ENCODE results near the gene ADGRD1. TPM values are rescaled to one million over a fixed set of nuclear protein-coding genes. Genes with fewer than 3 reads are reported as not detected.

Gene ADGRD1
- total RNA-seq, 1 donor from 2014 or later, result 83.6 TPM

DNA sequence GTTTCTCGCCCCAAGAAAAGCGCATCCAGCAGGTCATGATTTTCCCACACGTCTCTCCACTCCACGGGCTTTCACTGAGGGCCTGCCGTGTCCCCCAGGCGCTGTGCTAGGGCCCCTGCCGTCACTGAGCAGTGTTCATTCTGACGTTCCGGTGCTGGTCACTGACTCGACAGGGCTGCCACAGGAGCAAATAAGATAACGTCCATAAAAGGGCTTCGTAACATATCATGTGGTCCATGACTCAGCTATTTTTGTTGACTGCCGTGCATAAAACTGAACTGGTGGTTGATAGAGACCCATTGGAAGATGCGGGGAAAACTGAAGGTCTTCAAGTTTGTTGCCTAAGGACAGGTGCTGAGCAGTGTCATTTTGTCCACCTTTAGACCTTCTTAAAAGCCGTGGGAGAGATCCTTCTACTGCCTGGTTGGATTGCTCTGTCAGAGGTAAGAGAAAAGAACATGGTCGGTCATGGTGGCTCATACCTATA is 46.3 kb downstream of the ADGRD1 start:
- DNase-seq, result no peak
- intact Hi-C loops (cut with micrococcal nuclease), result no loop called here

DNA sequence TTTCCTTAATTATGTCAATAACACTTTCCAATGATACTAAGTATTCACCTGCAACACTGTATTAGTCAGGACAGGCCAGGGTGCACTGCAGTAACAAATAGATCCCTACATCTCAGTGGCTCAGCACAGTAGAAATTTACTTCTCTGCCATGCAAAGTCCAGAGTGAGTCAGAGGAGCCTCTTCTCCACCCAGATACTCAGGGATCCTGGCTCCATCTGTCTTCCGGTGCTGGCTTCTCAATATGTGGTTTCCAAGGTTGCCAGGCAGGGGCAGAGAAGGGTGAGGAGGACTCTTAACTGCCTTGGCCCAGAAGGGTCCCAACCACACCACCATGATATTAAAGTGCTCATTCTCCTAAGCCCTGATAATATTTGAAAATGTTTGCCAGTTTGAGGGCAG is 47.8 kb downstream of the ADGRD1 start:
- no peak for ATAC-seq
- DNase-seq, result no peak
- intact Hi-C loops (cut with micrococcal nuclease), result no loop called here

More for the DNA sequence above, 46.3 kb downstream of the ADGRD1 start:
- ATAC-seq, result no peak

DNA sequence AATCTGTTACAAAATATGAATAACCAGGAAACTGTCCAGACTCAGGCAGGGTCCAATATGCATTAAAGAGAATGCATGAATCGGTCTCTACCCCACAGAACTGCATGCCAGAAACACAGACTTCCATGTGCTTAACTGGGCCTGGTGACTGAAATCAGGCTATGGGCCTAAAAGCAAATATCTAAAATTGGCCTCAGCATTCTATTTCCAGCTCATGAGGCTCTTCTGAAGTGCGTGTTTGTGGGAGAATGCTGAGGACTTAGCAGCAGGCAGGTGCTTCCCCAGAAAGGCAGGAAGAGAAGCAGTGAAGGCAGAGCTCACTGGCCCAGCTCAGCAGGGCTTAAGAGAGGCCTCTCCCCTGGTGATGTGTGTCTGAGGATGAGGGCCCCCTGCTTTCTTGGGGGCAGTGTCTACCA is 48.5 kb downstream of the ADGRD1 start:
- intact Hi-C loops (cut with micrococcal nuclease), result no loop called here

DNA sequence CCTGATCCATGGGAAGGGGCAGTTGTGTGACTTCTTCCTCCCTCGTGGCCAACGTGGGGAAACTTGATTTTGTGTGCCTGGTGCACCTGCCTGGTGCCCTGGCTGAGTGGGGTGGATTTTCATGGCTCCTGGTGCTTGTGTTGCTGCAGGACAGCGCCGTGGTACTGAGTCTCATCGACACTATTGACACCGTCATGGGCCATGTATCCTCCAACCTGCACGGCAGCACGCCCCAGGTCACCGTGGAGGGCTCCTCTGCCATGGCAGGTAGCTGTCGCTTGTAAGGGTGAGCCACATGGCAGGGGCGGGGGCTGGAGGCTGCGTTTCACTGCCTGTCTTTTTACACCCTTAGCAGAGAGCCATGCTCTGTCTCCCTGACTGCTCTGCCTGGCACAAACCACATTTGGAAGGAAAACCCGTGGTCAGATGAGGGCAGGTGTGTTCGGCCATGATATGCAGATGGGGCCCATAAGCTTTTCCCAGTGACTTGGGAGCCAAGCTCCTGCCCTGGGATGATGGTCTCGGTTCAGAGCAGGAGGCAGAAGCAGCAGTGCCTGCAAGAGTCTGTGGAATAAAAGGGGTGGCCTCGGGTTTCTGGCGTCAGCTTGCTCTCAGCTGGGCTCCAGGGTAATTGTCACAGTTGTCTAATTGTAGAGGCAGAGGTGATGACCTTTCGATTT is 49.5 kb downstream of the ADGRD1 start:
- ATAC-seq (no peak), DNase-seq (no peak)
- intact Hi-C loops (cut with micrococcal nuclease), result no loop called here

More for the DNA sequence above, 48.5 kb downstream of the ADGRD1 start:
- peak; percentile 70 for ATAC-seq
- DNase-seq, result no peak

DNA sequence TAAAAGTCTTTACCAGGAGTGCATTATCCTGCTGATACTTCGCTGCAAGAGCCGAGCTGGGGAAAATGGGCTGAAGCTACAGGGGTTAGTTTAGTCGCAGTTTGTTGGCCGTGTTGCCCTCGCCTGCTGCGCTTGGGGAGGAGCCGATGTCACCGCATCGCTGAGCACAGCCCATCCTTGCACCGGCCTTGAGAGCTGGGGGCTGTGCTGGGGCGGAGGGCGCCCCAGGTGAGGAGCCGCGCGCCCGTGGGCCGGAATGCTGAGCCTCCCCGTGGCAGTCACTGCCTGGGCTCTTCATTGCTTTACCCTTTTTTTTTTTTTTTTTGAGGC is 50.0 kb downstream of the ADGRD1 start:
- DNase-seq (no peak), ATAC-seq (no peak)
- intact Hi-C loops (cut with micrococcal nuclease), result no loop called here

DNA sequence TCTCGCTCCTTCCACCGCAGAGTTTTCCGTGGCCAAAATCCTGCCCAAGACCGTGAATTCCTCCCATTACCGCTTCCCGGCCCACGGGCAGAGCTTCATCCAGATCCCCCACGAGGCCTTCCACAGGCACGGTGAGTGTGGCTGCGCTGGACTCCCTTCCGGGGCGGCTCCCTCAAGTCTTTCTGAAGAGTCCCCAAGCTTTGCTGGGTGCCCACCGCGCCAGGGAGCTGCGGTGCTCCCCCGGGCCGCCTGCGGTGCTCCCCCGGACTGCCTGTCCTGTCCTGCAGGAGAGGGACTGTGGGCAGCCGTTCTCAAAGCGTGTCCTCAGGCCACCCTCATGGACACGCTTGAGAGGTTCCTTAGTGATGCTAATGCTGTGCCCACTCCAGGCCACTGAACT is 50.5 kb downstream of the ADGRD1 start:
- intact Hi-C loops (cut with micrococcal nuclease), result no loop called here
- DNase-seq, result no peak
- ATAC-seq, result no peak

DNA sequence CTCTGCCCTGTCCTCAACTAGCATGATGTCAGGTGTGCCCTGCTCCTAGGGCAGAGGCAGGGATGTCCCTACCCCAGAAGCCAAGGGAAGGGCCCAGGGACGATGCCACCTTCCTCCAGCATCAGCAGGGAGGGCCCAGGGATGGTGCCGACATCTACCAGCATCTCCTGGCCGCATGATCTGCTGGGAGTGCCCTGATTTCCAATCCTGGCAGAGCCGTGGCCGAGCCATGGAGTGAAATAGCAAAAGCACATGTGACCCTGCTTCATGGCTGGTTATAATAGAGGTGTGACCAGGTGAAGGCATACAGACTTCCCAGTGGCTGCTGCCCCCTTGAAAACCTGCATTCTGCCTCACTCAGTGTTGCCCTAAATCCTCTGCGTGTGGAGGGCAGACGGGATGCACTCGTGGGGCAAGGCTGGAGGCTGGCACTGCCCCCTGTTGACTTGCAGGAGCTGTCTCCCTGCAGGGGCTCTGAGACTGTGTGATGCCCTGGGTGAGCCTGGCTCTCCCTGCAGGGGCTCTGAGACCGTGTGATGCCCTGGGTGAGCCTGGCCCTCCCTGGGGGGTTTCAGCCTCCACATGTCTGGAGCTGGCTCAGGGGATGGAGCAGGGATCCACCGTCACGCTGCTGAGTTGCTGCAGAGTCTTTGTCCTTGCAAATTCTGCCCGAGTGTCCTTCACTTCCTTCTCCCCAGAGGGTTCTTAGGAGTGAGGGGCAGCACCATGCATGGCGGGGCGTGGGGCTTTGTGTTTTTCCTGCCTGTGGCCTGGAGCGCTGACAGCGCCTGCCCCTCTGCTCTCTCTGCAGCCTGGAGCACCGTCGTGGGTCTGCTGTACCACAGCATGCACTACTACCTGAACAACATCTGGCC is 51.7 kb downstream of the ADGRD1 start:
- intact Hi-C loops (cut with micrococcal nuclease), result no loop called here
- DNase-seq, result no peak
- no peak for ATAC-seq

DNA sequence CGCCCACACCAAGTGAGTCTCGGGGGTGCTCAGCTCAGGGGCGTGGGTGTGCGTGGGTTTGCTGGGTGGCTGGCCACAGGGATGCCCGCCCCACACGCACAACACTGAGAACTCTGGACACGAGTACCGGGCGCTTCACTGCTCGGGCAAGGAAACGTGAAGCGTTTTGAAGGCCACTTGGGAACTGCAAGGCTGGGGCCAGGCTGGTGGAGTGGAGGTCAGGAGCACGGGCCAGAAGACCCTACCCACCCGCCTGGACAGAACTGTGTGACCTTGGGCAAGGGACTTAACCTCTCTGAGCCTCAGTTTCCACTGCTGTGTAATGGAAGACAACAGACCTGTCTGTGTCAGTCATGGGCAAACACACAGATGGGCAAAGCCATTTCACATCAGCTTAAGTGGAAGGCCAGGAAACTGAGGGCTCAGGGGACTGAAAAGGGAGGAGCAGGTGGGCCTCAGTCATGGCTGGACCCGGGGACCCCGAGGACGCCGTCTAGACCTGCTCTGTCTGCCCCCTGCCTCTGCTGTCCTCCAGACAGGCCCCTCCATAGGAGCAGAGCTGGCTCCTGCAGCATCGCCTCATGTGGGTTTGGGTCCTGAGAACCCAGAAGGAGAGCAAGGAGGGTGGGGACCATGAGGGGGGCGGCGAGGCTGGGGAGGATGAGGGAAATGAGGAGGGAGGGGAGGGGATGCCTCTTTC is 52.5 kb downstream of the ADGRD1 start:
- DNase-seq (no peak), ATAC-seq (no peak)
- intact Hi-C loops (cut with micrococcal nuclease), result no loop called here

DNA sequence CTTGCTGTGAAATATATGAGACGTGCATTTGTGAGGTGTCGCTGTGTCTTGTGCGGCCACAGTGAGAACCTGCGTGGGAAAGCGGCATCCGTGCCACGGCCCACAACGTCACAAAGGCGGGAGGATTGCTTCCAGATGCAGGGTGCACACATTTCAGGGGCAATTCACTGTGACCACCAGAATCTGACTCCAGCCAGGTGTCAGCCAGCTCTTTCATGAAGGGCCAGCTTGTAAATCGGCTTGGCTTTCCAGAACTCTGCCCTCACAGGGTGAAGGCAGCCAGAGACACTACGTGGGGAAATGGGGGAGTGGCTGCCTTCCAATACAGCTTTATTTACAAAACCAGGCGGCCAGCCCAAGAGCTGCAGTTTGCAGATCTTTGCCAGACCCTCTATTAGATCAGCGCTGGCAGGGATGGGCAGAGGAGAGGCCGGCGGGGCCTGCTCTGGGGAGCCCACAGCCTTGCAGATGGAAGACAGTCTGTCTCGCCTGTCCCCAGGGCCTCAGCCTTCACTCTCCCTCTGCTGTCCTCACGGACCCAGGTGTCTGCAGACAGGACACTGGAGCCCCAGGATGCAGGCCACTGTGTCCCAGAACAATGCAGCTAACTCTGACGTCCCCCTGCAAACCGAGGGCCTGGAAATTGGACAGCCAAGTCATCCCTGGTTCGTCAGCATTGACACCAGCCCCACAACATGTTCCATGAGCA is 53.5 kb downstream of the ADGRD1 start:
- ATAC-seq (peak; percentile 78), DNase-seq (peak; percentile 83)
- intact Hi-C loops (cut with micrococcal nuclease), result no loop called here

DNA sequence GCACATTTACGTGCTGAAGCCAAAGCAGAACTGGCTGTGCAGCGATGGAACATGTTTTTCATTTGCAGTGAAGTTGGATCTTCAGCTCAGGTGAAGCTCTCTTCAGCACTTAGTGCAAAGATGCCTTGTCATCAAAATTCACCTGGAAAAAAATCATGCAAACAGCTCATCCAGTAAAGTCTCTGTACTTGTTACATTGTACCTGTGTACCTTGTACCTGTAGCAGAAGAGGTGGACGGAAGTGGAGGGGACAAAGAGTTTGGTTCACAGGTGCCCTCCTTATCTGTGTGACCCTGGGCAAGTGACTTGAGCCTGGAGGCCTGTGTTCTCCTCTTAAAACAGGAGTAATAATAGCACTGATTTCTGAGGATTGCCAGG is 54.0 kb downstream of the ADGRD1 start:
- intact Hi-C loops (cut with micrococcal nuclease), result no loop called here
- ATAC-seq, result no peak
- DNase-seq, result no peak

DNA sequence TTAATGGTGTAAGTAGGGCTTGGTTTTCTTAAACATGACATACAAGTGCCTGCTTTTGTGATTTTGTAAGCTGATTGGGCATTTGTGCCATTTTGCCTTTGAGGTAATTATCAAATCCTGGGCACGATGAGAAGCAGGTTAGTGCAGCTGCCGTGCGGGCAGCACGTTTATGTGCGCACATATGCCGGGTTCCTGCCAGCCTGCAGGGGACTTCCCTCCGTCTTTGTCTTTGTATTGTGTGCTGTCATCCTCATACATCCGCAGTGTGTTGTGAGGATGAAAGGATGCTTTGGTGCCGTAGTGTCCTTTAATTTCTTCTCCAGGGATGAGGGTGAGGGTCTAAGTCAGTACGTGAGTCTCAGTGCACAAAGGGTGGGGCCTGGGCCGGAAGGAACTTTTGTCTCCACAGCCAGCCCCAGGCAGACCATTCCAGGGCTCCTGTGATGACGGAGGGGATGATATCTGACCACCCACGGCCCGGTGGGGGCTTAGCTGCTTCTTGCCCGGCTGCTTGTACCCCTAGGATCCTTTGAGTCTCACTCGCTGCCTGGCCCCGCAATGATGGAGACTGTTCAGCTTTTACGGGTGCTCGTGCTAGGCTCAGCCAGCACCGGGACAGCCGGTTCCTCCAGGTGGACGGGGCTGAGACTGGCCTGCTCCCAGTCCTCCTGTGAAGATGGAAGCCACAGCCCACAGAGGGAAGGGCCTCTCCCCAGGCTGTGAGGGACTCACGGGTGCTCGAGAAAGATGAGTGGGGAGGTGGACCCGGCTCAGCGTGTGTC is 54.6 kb downstream of the ADGRD1 start:
- intact Hi-C loops (cut with micrococcal nuclease), result no loop called here
- DNase-seq (no peak), ATAC-seq (no peak)

DNA sequence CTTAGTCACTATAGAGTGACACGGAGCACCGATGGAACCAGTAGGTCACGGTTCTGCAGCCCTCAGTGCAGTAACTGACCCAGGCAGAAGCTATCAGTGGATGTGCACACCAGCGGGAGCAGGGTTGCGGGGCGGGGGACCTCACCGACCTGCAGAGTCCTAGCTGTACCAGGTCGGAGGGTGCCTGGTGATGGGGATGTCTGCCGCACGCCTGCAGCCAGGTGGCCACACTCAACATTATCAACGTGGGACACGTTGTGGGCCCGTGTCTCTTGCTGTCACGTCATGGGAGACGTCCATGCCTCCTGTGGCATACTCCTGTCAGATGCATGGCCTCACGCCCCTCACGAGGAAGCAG is 55.2 kb downstream of the ADGRD1 start:
- intact Hi-C loops (cut with micrococcal nuclease), result no loop called here
- DNase-seq, result no peak

DNA sequence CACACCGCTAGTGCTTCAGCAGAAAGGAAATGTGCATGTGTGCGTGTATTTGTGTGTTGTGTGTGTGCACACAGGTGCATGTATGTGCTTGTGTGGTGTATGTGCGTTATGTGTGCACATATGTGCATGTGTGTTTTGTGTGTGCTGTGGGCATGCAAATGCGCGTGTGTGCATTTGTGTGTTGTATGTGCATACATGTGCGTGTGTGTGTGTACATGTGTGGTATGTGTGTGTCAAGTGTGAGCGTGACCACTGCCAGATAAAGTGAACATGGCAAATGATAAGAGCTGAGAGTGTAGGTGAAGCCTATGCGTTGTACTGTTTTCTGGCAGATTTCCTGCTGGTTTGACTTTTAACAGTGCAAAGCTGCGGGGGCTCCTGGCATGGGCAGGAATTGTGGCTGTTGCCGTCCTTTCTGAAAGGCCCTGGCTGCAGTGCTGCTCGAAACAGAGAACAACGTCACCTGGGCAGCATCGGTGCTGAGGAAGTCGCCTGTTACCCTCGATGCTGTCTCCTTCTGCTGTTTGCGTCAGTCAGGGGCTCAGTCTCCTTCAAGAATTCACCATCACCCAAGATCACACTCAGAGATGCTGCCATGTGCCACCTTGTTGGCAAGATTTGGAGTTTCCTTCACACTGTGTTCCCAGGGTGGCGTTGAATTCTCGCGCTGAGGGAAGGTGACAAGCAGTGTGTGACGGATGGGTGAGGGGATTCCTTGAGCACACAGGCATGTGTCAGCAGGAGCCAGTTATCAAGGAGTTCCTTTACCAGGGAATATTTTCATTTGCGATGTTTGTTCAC is 56.1 kb downstream of the ADGRD1 start:
- no peak for DNase-seq
- intact Hi-C loops (cut with micrococcal nuclease), result no loop called here
- no peak for ATAC-seq

More for the DNA sequence above, 55.2 kb downstream of the ADGRD1 start:
- no peak for ATAC-seq

DNA sequence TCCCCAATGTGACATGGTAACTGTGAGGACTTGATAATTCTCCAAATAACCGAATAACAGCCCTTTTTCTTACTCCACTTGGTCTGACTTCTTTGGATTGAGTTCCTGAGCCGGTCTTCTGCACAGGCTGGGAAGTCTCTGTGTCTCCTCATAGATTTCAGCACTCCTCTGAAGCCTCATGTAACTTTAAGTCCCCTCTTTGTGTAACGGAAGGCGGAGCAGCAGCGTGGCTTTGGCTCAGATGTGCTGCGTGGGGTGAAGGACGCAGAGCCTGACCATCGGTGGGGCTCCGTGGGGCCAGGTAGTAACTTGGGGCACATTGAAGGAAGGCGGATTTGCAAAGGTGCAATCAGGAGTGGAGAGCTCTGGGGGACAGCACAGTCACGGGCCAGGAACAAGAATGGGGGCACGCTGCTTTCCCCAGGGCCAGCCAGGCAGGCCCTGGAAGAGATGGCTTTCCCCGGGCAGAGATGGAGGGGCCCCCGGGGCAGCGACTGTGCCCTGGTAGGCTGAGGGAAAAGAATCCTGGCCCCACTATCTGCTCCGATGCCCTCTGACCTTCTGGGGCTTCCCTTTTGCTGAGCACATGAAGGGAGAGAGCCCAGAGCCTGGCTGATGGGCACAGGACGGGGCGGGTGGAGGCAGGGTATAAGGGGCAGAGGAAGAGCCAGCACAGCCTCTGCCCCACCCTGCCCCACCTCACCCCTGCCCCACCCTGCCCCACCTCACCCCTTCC is 56.9 kb downstream of the ADGRD1 start:
- ATAC-seq, result peak; percentile 24

DNA sequence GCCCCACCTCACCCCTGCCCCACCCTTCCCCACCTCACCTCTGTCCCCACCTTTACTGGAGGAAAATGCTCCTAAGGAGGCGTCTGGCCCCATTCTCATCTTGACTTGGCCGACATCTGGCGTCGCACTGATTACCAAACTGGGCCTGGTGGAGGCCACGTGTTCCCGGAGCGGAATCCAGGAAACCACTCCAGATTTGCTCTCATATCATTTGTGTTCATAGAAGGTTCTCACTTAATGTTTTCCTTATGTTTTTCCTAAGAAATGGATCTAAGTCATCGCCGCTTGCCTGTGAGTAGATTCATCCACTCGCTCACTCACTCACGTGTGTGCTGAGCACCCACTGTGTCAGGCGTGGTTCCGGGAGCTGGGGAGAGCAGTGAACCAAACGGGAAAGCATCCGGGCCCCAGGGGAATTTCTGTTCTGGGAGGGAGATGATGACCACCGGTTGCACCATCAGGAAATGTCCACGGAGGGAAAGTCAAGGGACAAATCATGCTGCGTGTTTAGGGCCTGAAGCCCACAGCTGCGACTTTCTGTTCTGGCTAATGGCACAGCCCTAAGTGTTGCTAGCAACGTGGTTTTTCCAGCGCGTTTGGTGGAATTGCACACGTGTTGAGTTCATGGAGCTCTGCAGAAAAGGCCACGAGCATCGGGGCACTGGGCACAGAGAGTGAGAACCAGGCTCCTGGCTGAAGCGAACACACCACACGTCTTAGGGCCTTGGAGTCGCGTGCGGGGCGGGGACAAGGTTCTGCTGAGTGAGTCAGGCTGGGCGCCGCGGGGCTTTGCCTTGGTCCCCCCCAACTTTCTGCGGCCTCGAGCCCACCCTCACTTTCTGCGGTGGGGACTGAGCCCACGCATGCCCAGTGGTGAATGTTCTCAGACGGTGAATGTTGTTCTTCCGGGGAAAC is 57.7 kb downstream of the ADGRD1 start:
- intact Hi-C loops (cut with micrococcal nuclease), result no loop called here
- DNase-seq (peak; percentile 72), ATAC-seq (peak; percentile 47)

More for the DNA sequence above, 56.9 kb downstream of the ADGRD1 start:
- DNase-seq, result no peak
- intact Hi-C loops (cut with micrococcal nuclease), result no loop called here
